GM12873 (cell line): ENCODE measurements around the gene NOS1.

Source experiments
- CTCF ChIP-seq: IDR thresholded peaks from 2 replicates; pipeline ENCODE4 v1.5.1; 2012; ENCODE audit warnings: low read depth, mild to moderate bottlenecking, moderate library complexity, low read length, control low read depth; ENCODE audit not compliant: insufficient read depth; ENCODE audit errors: missing control alignments

NOS1 gene

GRCh38 chr12:117363056-117363662 lies 1.7 kb upstream of the NOS1 start:
- no peak for TF ChIP-seq CTCF

DNA sequence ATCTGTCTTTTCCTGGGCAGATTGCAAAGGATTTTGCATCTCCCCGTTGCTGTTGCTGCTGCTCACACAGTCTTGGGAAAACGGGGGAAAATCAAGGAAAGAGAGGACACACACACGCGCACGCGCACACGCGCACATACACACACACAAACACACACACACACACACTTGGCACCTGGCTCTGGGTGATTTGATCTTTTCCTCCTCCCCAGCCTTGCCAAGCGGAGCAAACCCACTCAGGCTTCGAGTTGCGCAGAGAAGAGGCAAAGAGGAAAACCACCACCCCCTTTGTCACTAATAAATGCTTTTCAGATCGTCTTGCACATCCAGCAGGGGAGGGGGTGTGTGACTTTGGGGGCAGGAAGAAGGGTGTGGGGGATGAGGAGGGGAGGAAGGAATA lies 965 bp upstream of the NOS1 start:
- TF ChIP-seq CTCF = no peak

DNA sequence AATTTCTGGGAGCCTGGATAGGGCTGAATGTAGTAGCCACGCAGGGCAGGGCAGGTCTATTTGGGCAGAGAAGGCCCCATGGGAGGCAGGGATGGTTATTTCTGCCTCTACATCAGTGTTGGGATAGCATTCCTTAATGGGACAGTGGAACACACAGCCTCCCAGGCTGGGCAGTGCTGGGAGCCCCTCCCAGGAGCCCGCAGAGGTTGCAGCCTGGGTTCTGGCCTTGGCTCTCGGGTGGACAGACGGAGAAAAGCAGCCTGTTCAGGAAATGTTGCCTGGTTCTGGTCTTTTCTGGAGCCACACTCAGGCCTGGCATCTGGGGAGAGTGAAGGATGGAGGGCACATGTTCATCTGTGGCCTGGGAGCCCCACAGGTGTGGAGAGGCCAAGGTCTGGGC lies 479 bp upstream of the NOS1 start:
- TF ChIP-seq CTCF = no peak

GRCh38 chr12:117360551-117361346 lies 677 bp downstream of the NOS1 start:
- no peak for TF ChIP-seq CTCF

DNA sequence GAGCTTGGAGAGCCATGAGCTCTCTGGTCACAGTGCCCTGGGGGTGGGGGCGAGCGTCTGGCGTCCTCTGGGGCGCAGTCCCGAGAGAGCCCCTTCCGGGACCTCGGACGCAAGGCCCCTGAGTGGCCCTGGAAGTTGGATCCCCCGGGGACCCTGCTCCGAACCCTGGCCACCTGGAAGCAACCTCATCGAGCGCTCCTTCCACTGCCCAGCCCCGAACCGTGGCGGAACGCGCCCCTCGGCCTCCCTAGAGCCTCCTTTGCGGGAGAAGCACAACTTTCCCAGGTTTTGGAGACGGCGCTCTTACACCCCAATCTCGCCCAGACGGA lies 1.2 kb downstream of the NOS1 start:
- no peak for TF ChIP-seq CTCF

DNA sequence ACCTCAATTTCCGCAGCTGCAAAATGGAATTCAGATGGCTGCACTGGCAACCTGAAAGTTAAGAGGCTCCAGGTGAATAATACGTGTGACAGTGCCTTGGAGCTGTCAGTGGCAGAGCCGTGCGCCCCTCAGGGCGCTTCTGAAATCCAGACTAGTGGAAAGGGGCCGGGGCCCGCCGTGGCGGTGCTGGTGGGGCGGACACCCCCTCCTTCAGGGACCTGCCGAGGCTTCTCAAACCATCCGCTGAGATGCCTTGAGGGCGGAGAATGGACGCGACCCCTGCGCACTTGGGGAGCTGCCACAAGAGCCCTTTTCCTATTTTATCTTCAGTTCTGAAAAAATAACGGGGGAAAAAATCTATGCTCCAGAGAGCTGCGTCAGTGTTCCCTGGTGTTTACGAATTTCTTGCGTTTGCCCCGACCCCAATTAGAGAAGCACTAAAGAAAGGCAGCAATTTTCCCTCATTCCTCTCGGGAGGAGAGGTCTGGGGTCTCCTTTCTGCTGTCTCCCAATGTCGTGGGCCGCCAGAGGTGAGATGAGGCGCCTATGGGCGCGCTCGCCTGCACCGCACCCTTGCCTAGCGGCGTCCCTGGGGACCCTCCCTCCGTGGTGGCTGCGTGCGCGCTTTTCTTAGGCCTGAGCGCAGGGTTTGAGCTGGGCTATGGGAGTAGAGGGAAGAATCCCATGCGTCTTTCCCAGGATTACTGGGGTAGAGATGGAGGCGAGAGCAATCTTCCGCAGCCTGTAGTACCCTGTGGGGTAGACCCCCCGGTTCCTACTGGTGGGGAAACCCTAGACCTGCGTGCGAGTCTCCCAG lies 2.2 kb downstream of the NOS1 start:
- TF ChIP-seq CTCF = no peak

GRCh38 chr12:117356048-117356447 lies 5.4 kb downstream of the NOS1 start:
- TF ChIP-seq CTCF = no peak
